ENCODE measurements around the gene KRT74. TPM values are rescaled to one million over a fixed set of nuclear protein-coding genes. Genes with fewer than 3 reads are reported as not detected.

KRT74 gene
- total RNA-seq, 2 donors from 2014 or later, result 0.05 to 0.45 TPM

GRCh38 chr12:52573306-52573705, 337 bp downstream of the KRT74 start:
- Histone ChIP-seq H3K4me1 (replicated peaks) (no peaks in the 10 kb centered on the region), H3K36me3 (no peaks in the 10 kb centered on the region), H3K9me3 (no peaks in the 10 kb centered on the region), H3K27me3 (replicated peaks; ENCODE audit: insufficient read depth) (no peaks in the 10 kb centered on the region), H3K27ac (no peak overlapping the region), H3K4me3 (no peak overlapping the region)
- TF ChIP-seq POLR2A (IDR thresholded peaks at IDR 0.05), result no peak
- no peak for TF ChIP-seq POLR2AphosphoS5 (IDR thresholded peaks at IDR 0.05)
- TF ChIP-seq CTCF (IDR thresholded peaks at IDR 0.05), result no peak
- WGBS, result 95% methylated on average over 13 of the region's 15 CpGs
- intact Hi-C loops (cut with DNase I), result no loop called here
- DNase-seq (ENCODE audit: low spot score), result no peak

GRCh38 chr12:52570511-52570910, 3.1 kb downstream of the KRT74 start:
- Histone ChIP-seq H3K27ac (no peak overlapping the region), H3K9me3 (no peaks in the 10 kb centered on the region), H3K36me3 (no peaks in the 10 kb centered on the region), H3K4me1 (replicated peaks) (no peaks in the 10 kb centered on the region), H3K4me3 (no peak overlapping the region), H3K27me3 (replicated peaks; ENCODE audit: insufficient read depth) (no peaks in the 10 kb centered on the region)
- WGBS, result over 99% methylated on average over 10 of the region's 10 CpGs
- TF ChIP-seq POLR2AphosphoS5 (IDR thresholded peaks at IDR 0.05) (no peak), CTCF (IDR thresholded peaks at IDR 0.05) (no peak), POLR2A (IDR thresholded peaks at IDR 0.05) (no peak)
- DNase-seq (ENCODE audit: low spot score), result no peak
- intact Hi-C loops (cut with DNase I), result no loop called here

- Histone ChIP-seq H3K36me3 (no peaks in the 10 kb centered on the region), H3K27ac (no peak overlapping the region), H3K4me1 (replicated peaks) (no peaks in the 10 kb centered on the region), H3K9me3 (no peaks in the 10 kb centered on the region), H3K27me3 (replicated peaks; ENCODE audit: insufficient read depth) (no peaks in the 10 kb centered on the region), H3K4me3 (no peak overlapping the region)
- intact Hi-C loops (cut with DNase I), result no loop called here
- no peak for DNase-seq (ENCODE audit: low spot score)
- TF ChIP-seq POLR2A (IDR thresholded peaks at IDR 0.05), result no peak
- TF ChIP-seq CTCF (IDR thresholded peaks at IDR 0.05), result no peak
- no peak for TF ChIP-seq POLR2AphosphoS5 (IDR thresholded peaks at IDR 0.05)
- 92% methylated on average over 12 of the region's 12 CpGs for WGBS
These were observed 5.5 kb downstream of the KRT74 start for GRCh38 chr12:52568111-52568510.

- no peaks in the 10 kb centered on the region for H3K27me3 ChIP-seq (replicated peaks; ENCODE audit: insufficient read depth)
- H3K9me3 ChIP-seq, result no peaks in the 10 kb centered on the region
- no peak for DNase-seq (ENCODE audit: low spot score)
- WGBS, result 91% methylated on average over 8 of the region's 8 CpGs
- no peak overlapping the region for H3K4me3 ChIP-seq
- intact Hi-C loops (cut with DNase I), result no loop called here
- TF ChIP-seq POLR2A (IDR thresholded peaks at IDR 0.05), result no peak
- no peak for TF ChIP-seq POLR2AphosphoS5 (IDR thresholded peaks at IDR 0.05)
- TF ChIP-seq CTCF (IDR thresholded peaks at IDR 0.05), result no peak
- no peak overlapping the region for H3K27ac ChIP-seq
- H3K4me1 ChIP-seq (replicated peaks), result no peaks in the 10 kb centered on the region
- no peaks in the 10 kb centered on the region for H3K36me3 ChIP-seq
These were observed 6.8 kb downstream of the KRT74 start for GRCh38 chr12:52566847-52567291.

- H3K4me3 ChIP-seq, result no peak overlapping the region
- no peaks in the 10 kb centered on the region for H3K9me3 ChIP-seq
- H3K27me3 ChIP-seq (replicated peaks; ENCODE audit: insufficient read depth), result no peaks in the 10 kb centered on the region
- DNase-seq (ENCODE audit: low spot score), result no peak
- WGBS, result 50% methylated on average over 1 of the region's 1 CpG
- intact Hi-C loops (cut with DNase I), result no loop called here
- H3K36me3 ChIP-seq, result no peaks in the 10 kb centered on the region
- H3K4me1 ChIP-seq (replicated peaks), result no peaks in the 10 kb centered on the region
- H3K27ac ChIP-seq, result no peak overlapping the region
- TF ChIP-seq CTCF (IDR thresholded peaks at IDR 0.05) (no peak), POLR2A (IDR thresholded peaks at IDR 0.05) (no peak), POLR2AphosphoS5 (IDR thresholded peaks at IDR 0.05) (no peak)
These were observed 9.1 kb downstream of the KRT74 start for GRCh38 chr12:52564582-52564981.
